GM12873 (cell line): ENCODE data around the gene ANO2.

Experiments used
- TF ChIP-seq, protein P1 (sequence below): IDR thresholded peaks from 2 replicates; pipeline ENCODE4 v1.5.1; 2012; ENCODE audit warnings: low read depth, mild to moderate bottlenecking, moderate library complexity, low read length, control low read depth; ENCODE audit not compliant: insufficient read depth; ENCODE audit errors: missing control alignments

Gene ANO2

DNA sequence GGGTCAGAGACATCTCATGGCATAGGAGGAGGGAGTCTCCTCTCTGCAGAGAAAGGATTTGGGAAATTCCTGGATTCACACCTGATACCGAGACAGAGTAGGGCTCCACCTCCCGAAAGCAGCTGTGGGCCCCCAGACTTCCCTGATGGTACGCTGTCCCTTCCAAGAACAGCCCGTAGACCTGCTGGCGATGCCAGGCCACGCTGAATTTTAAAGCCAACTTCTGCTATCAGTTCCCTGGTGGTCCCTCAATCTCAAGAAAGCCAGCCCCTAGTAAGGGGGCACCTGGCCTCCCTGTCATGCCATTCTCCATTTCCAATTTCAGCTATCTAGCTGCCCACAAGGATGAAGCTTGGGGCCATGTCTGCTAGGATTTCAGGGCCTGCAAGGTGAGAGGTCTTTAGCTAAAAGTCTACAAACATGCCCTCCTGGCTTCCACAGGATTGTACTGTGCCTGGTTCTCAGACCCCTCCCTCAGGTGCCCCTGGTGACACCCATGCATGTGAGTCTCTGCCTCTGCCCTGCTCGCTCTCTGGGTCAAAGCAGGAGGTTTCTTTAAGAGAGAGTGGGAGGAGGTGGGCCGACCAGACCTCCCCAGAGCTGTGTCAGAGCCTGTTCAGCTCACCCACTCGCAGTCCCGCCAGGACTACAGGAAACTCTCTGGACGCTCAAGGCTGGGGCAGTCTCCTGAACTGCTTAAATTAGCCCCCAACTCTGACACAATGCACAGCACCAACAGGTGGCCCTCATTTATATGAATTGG is 30.5 kb downstream of the ANO2 start:
- TF ChIP-seq, protein P1, sequence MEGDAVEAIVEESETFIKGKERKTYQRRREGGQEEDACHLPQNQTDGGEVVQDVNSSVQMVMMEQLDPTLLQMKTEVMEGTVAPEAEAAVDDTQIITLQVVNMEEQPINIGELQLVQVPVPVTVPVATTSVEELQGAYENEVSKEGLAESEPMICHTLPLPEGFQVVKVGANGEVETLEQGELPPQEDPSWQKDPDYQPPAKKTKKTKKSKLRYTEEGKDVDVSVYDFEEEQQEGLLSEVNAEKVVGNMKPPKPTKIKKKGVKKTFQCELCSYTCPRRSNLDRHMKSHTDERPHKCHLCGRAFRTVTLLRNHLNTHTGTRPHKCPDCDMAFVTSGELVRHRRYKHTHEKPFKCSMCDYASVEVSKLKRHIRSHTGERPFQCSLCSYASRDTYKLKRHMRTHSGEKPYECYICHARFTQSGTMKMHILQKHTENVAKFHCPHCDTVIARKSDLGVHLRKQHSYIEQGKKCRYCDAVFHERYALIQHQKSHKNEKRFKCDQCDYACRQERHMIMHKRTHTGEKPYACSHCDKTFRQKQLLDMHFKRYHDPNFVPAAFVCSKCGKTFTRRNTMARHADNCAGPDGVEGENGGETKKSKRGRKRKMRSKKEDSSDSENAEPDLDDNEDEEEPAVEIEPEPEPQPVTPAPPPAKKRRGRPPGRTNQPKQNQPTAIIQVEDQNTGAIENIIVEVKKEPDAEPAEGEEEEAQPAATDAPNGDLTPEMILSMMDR = no peak

DNA sequence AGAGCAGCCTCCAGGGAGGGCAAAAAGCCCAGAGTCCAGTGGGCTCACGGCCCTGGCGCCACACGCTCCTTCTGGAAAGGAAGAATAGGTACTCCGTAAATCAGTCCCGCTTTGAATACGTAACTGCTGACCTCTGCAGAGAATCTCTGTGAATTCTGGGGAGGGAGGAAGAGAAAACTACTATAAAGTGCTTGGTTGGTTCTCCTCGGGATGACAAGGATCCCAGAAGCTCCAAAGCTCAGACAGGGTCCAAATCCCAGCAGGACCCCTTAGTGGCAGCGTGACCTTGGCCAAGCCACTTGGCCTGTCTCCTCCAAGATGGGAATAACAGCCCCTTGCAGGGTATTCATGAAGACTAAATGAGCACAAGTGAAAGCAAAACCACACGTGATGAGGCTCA is 31.7 kb downstream of the ANO2 start:
- TF ChIP-seq, protein P1 = no peak

- TF ChIP-seq, protein P1 = peak; percentile 49
Measured at GRCh38 chr12:5912437-5913334, 32.4 kb downstream of the ANO2 start.

GRCh38 chr12:5912011-5912410 is 33.0 kb downstream of the ANO2 start:
- TF ChIP-seq, protein P1 = no peak

GRCh38 chr12:5910790-5911548 is 34.1 kb downstream of the ANO2 start:
- TF ChIP-seq, protein P1 = no peak

- TF ChIP-seq, protein P1 = no peak
Measured at GRCh38 chr12:5909560-5909959, 35.5 kb downstream of the ANO2 start.
